GM23338 (cell line): Measurements from ENCODE around the gene TPMT.

Experiments
- CREB1 ChIP-seq: fragments of 250-450 bp; sonication (Bioruptor Pico); IDR thresholded peaks from 2 replicates; pipeline ENCODE4 v1.5.0; 2020; ENCODE audit warnings: low read depth, mild to moderate bottlenecking, moderate library complexity
- CTCF ChIP-seq, 2 experiments: fragments of 200-600 bp in 1 of 2; sonication (generic) in 1 of 2; conservative IDR thresholded peaks; 2 replicates each; pipeline versions ENCODE4 v1.5.1 to v1.6.1; 2016 to 2017; ENCODE audit warnings: antibody characterized with exemption in 2 of 2, low read depth in 2 of 2, mild to moderate bottlenecking in 2 of 2, moderate library complexity in 1 of 2
- ETS1 ChIP-seq: IDR thresholded peaks from 2 replicates; pipeline ENCODE4 v1.6.1; 2016; ENCODE audit warnings: antibody characterized with exemption
- EZH2 ChIP-seq: fragments of 200-600 bp; sonication (generic); IDR thresholded peaks from one replicate; pipeline ENCODE4 v1.8.0; 2017; ENCODE audit warnings: antibody characterized with exemption, mild to moderate bottlenecking, low read depth; ENCODE audit not compliant: unreplicated experiment
- EZH2phosphoT487 ChIP-seq: fragments of 200-600 bp; sonication (generic); IDR thresholded peaks from one replicate; pipeline ENCODE4 v1.8.1; 2018; ENCODE audit warnings: antibody characterized with exemption; ENCODE audit not compliant: unreplicated experiment
- JUNB ChIP-seq: IDR thresholded peaks from one replicate; pipeline ENCODE4 v1.6.1; 2016; ENCODE audit warnings: antibody characterized with exemption; ENCODE audit not compliant: unreplicated experiment
- NANOG ChIP-seq: IDR thresholded peaks from 2 replicates; pipeline ENCODE4 v1.6.1; 2016; ENCODE audit warnings: antibody characterized with exemption, borderline replicate concordance
- POLR2AphosphoS5 ChIP-seq: IDR thresholded peaks from 2 replicates; pipeline ENCODE4 v1.6.1; 2016; ENCODE audit warnings: antibody characterized with exemption, low read depth
- REST ChIP-seq: IDR thresholded peaks from one replicate; pipeline ENCODE4 v1.6.1; 2018; ENCODE audit warnings: antibody characterized with exemption; ENCODE audit not compliant: unreplicated experiment
- STAT1 ChIP-seq: IDR thresholded peaks from one replicate; pipeline ENCODE4 v1.6.1; 2016; ENCODE audit warnings: antibody characterized with exemption; ENCODE audit not compliant: unreplicated experiment
- ZNF114 ChIP-seq: fragments of 250-450 bp; sonication (Bioruptor Pico); IDR thresholded peaks from 2 replicates; pipeline ENCODE4 v1.5.0; 2020; ENCODE audit warnings: mild to moderate bottlenecking, moderate library complexity
- ZNF331 ChIP-seq: fragments of 250-450 bp; sonication (Bioruptor Pico); IDR thresholded peaks from 2 replicates; pipeline ENCODE4 v1.5.0; 2020; ENCODE audit warnings: low read depth, mild to moderate bottlenecking, moderate library complexity
- ZNF462 ChIP-seq: fragments of 250-450 bp; sonication (Bioruptor Pico); IDR thresholded peaks from 2 replicates; pipeline ENCODE4 v1.5.0; 2020; ENCODE audit warnings: mild to moderate bottlenecking, moderate library complexity

GRCh38 chr6:18203786-18204185, 48.9 kb upstream of the TPMT start:
- TF ChIP-seq CTCF (conservative IDR thresholded peaks at IDR 0.05; ENCODE audit: low read depth in 2 of 2) (no peak), CREB1 (CRISPR knock-in tag) (no peak), ETS1 (no peak), POLR2AphosphoS5 (no peak), REST (no peak), EZH2phosphoT487 (no peak), EZH2 (no peak), STAT1 (no peak), ZNF114 (CRISPR knock-in tag) (no peak), NANOG (no peak), ZNF331 (CRISPR knock-in tag) (no peak), ZNF462 (no peak), JUNB (no peak)
